Fibroblast of pulmonary artery (primary cell): ENCODE data around the gene RGL1.

Experiments used
- DNase-seq: peaks from one replicate; pipeline ENCODE4 v3.0.0-alpha.2; 2010; ENCODE audit warnings: low read depth
- H3K4me3 ChIP-seq: replicated peaks from 2 replicates; pipeline ENCODE4 v1.5.1; 2011; ENCODE audit warnings: low read depth, mild to moderate bottlenecking, control low read depth, low read length, moderate library complexity
- TF ChIP-seq, protein P1 (sequence below): IDR thresholded peaks from 2 replicates; pipeline ENCODE4 v1.5.1; 2011; ENCODE audit warnings: mild to moderate bottlenecking, control low read depth, low read length, inconsistent platforms; ENCODE audit errors: missing control alignments

RGL1 gene

DNA sequence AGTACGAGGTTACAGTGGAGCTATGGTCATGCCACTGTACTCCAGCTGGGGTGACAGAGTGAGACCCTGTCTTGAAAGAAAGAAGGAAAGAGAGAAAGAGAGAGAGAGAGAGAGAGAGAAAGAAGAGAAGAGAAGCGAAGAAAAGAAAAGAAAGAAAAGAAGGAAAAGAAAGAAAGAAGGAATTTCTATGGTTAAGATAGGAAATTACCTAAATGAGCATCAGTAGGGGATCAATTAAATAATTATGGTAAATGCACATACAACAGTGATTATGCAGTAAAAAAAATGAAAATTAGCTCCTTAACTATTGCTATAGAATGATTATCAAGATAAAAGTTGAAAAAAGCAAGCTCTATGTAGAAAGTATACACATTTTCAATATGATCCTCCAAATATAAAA is 172.8 kb downstream of the RGL1 start:
- DNase-seq, result no peak
- TF ChIP-seq, protein P1, sequence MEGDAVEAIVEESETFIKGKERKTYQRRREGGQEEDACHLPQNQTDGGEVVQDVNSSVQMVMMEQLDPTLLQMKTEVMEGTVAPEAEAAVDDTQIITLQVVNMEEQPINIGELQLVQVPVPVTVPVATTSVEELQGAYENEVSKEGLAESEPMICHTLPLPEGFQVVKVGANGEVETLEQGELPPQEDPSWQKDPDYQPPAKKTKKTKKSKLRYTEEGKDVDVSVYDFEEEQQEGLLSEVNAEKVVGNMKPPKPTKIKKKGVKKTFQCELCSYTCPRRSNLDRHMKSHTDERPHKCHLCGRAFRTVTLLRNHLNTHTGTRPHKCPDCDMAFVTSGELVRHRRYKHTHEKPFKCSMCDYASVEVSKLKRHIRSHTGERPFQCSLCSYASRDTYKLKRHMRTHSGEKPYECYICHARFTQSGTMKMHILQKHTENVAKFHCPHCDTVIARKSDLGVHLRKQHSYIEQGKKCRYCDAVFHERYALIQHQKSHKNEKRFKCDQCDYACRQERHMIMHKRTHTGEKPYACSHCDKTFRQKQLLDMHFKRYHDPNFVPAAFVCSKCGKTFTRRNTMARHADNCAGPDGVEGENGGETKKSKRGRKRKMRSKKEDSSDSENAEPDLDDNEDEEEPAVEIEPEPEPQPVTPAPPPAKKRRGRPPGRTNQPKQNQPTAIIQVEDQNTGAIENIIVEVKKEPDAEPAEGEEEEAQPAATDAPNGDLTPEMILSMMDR, result no peak
- no peak overlapping the region for H3K4me3 ChIP-seq
